OCI-LY1 (cell line): ENCODE measurements around the gene ATP8A1.
A peak's percentile ranks its signal among the peaks of the same experiment; 100 is the strongest.

Experiments
- H2AFZ ChIP-seq: fragments of 200-600 bp; sonication (generic), shearing (Covaris generic); 2 replicates; pipeline ENCODE4 v1.6.0; 2014; ENCODE audit warnings: antibody characterized with exemption, mild to moderate bottlenecking, low read length
- H3F3A ChIP-seq: fragments of 200-600 bp; sonication (generic), shearing (Covaris generic); 2 replicates; pipeline ENCODE4 v1.6.0; 2014; ENCODE audit warnings: mild to moderate bottlenecking, antibody characterized with exemption, low read length, moderate library complexity; ENCODE audit not compliant: insufficient read depth
- H3K27ac ChIP-seq: fragments of 200-600 bp; sonication (generic); 2 replicates; pipeline ENCODE4 v1.5.1; 2014; ENCODE audit warnings: low read length, mixed run types, mild to moderate bottlenecking, low read depth; ENCODE audit not compliant: poor library complexity, severe bottlenecking
- H3K27me3 ChIP-seq: fragments of 200-600 bp; sonication (generic); 2 replicates; pipeline ENCODE4 v1.6.0; 2014; ENCODE audit warnings: antibody characterized with exemption, mild to moderate bottlenecking, low read length, moderate library complexity; ENCODE audit not compliant: insufficient read depth
- H3K36me3 ChIP-seq: fragments of 200-600 bp; sonication (generic); 2 replicates; pipeline ENCODE4 v1.6.1; 2014; ENCODE audit warnings: mild to moderate bottlenecking, antibody characterized with exemption, low read length, moderate library complexity, mixed read lengths; ENCODE audit not compliant: insufficient read depth
- H3K4me1 ChIP-seq: fragments of 200-600 bp; sonication (generic); 2 replicates; pipeline ENCODE4 v1.5.1; 2014; ENCODE audit warnings: mild to moderate bottlenecking, low read length, moderate library complexity; ENCODE audit not compliant: insufficient read depth, severe bottlenecking
- H3K4me2 ChIP-seq: fragments of 200-600 bp; sonication (generic), shearing (Covaris generic); 2 replicates; pipeline ENCODE4 v1.6.1; 2014; ENCODE audit warnings: low read length
- H3K4me3 ChIP-seq: fragments of 200-600 bp; sonication (generic); 2 replicates; pipeline ENCODE4 v1.5.1; 2014; ENCODE audit warnings: low read length, low read depth, mild to moderate bottlenecking, mixed read lengths; ENCODE audit not compliant: poor library complexity, severe bottlenecking
- H3K79me2 ChIP-seq: fragments of 200-600 bp; shearing (Covaris generic); 2 replicates; pipeline ENCODE4 v1.6.1; 2016; ENCODE audit warnings: mixed run types, low read length, mixed read lengths; ENCODE audit not compliant: insufficient read depth
- H3K9ac ChIP-seq: fragments of 200-600 bp; sonication (generic), shearing (Covaris generic); 2 replicates; pipeline ENCODE4 v1.6.1; 2014; ENCODE audit warnings: mild to moderate bottlenecking, low read length, mixed read lengths
- H3K9me2 ChIP-seq: fragments of 200-600 bp; sonication (generic), shearing (Covaris generic); 2 replicates; pipeline ENCODE4 v1.6.1; 2014; ENCODE audit warnings: low read depth, mild to moderate bottlenecking, low read length, mixed read lengths
- H3K9me3 ChIP-seq: fragments of 200-600 bp; shearing (Covaris generic); 2 replicates; pipeline ENCODE4 v1.6.1; 2014; ENCODE audit warnings: low read length, mixed read lengths
- H4K20me1 ChIP-seq: fragments of 200-600 bp; sonication (generic), shearing (Covaris generic); 2 replicates; pipeline ENCODE4 v1.6.0; 2016; ENCODE audit warnings: mild to moderate bottlenecking, low read length; ENCODE audit not compliant: insufficient read depth
- CTCF ChIP-seq: fragments of 200-600 bp; sonication (generic), shearing (Covaris generic); IDR thresholded peaks from 2 replicates; pipeline ENCODE4 v1.5.1; 2017; ENCODE audit warnings: mild to moderate bottlenecking, antibody characterized with exemption, low read length, moderate library complexity, mixed read lengths
- EZH2 ChIP-seq: fragments of 200-600 bp; sonication (generic), shearing (Covaris generic); IDR thresholded peaks from 2 replicates; pipeline ENCODE4 v1.8.0; 2017; ENCODE audit warnings: borderline replicate concordance, mixed run types, mild to moderate bottlenecking, antibody characterized with exemption, low read length, moderate library complexity, mixed read lengths

ATP8A1 gene

DNA sequence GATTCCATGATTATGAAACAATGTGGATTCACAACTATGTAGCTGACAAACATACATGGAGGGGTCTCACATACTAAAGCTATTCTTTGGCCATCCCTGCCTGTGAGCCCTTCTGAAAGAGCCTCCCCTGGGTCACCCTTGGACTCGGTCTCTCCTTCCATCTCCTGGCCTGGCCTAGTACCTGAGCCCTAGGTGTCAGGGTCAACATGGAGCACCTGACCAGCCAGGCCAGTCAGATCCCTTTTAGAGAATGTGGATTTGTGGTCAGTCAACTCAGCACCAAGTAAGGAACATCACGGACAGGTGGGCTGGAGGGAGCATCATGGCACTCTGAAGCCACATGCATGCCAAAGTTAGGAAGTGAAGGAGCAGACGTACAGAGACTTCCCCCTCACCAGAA is 16.3 kb downstream of the ATP8A1 start:
- H3K27me3 ChIP-seq, result no peaks in the 10 kb centered on the region
- H3K4me1 ChIP-seq, result peaks cover 95% of the 10 kb centered on the region
- TF ChIP-seq EZH2 (no peak), CTCF (no peak)
- no peaks in the 10 kb centered on the region for H3F3A ChIP-seq
- no peaks in the 10 kb centered on the region; the same call in 1 of the 2 replicates for H3K36me3 ChIP-seq
- H3K79me2 ChIP-seq, result peaks cover 37% of the 10 kb centered on the region
- peak overlapping the region; percentile 59; the same call in 1 of the 2 replicates for H3K4me2 ChIP-seq
- no peak overlapping the region for H3K4me3 ChIP-seq
- H4K20me1 ChIP-seq, result no peaks in the 10 kb centered on the region
- no peaks in the 10 kb centered on the region for H3K9me3 ChIP-seq
- H3K9me2 ChIP-seq, result no peaks in the 10 kb centered on the region
- no peak overlapping the region for H3K9ac ChIP-seq
- no peak overlapping the region for H2AFZ ChIP-seq
- H3K27ac ChIP-seq, result no peak overlapping the region

DNA sequence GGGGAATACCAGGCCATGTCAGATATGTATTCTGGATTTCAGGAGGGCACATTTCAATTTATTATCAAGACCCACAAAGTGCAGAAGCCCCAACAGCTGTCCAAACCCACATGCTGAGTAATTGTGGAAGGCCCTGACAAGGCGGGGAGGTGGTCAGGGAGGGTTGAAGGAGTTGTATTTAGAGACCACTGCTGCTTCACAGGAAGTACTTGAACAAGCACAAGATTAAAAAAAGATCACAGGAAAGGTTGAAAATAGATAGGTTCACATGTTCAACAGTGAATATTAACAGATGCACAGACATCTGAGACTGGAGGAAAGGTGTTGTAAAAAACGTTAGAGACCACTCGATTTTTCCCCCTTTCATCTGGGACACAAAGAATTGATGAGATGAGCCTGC is 17.9 kb downstream of the ATP8A1 start:
- H2AFZ ChIP-seq, result no peak overlapping the region
- H3F3A ChIP-seq, result no peaks in the 10 kb centered on the region
- H3K36me3 ChIP-seq, result no peaks in the 10 kb centered on the region; the same call in 1 of the 2 replicates
- H4K20me1 ChIP-seq, result no peaks in the 10 kb centered on the region
- H3K9ac ChIP-seq, result no peak overlapping the region
- H3K4me1 ChIP-seq, result peaks cover 83% of the 10 kb centered on the region
- no peak overlapping the region for H3K4me3 ChIP-seq
- H3K27me3 ChIP-seq, result no peaks in the 10 kb centered on the region
- peak overlapping the region; percentile 59 for H3K4me2 ChIP-seq
- H3K27ac ChIP-seq, result peak overlapping the region; percentile 61
- H3K79me2 ChIP-seq, result peaks cover 42% of the 10 kb centered on the region
- TF ChIP-seq CTCF (no peak), EZH2 (no peak)
- H3K9me2 ChIP-seq, result no peaks in the 10 kb centered on the region
- H3K9me3 ChIP-seq, result no peaks in the 10 kb centered on the region

DNA sequence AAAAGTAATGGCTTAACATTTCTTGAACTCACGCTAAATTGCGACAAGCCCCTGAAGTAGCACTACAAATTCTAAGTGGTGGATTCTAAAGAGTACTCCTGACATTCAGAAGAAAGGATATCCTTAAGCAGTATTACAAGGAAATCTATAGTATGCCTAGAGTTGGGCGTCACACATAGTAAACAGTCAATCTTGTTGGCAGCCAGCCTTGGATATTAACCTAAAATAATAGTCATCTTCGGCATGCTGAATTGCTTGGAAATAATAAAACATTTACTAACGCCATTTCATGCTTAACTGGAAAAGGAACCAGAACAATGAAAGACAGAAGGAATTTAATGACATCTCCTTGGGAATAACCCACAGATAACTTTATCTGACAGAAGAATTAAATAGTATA is 18.6 kb downstream of the ATP8A1 start:
- H3K9me3 ChIP-seq, result no peaks in the 10 kb centered on the region
- H3K27me3 ChIP-seq, result no peaks in the 10 kb centered on the region
- no peaks in the 10 kb centered on the region for H3K9me2 ChIP-seq
- no peaks in the 10 kb centered on the region; the same call in 1 of the 2 replicates for H3K36me3 ChIP-seq
- no peaks in the 10 kb centered on the region for H4K20me1 ChIP-seq
- TF ChIP-seq CTCF (no peak), EZH2 (no peak)
- no peak overlapping the region for H3K9ac ChIP-seq
- H3K4me1 ChIP-seq, result peaks cover 83% of the 10 kb centered on the region
- H3K4me3 ChIP-seq, result no peak overlapping the region
- H3K27ac ChIP-seq, result peak overlapping the region; percentile 61
- peak overlapping the region; percentile 59; the same call in 1 of the 2 replicates for H3K4me2 ChIP-seq
- H3K79me2 ChIP-seq, result peaks cover 41% of the 10 kb centered on the region
- no peak overlapping the region for H2AFZ ChIP-seq
- H3F3A ChIP-seq, result no peaks in the 10 kb centered on the region
